Upper lobe of left lung (tissue), 6 donors: ENCODE results near the gene EIF3B. TPM values are rescaled to one million over a fixed set of nuclear protein-coding genes. Genes with fewer than 3 reads are reported as not detected.
"Not testable (repeated sequence)": the region's sequence is repeated elsewhere in the genome, so short reads cannot be mapped to it uniquely, and the experiment has no call there.

Source experiments
- ATAC-seq, 2 donors: fragments of 200-7000 bp; cut with Tn5 transposase; one replicate each; pipeline ENCODE4 v1.9.1; 2022; ENCODE audit warnings: mild to moderate bottlenecking in 2 of 2, moderate library complexity in 2 of 2; ENCODE audit not compliant: low FRiP score in 2 of 2
- DNase-seq, 2 donors: peaks; one replicate each; pipeline ENCODE4 v3.0.0-alpha.2; 2019 to 2020
- H3K27ac ChIP-seq, 4 donors: fragments of 200-600 bp; sonication (generic); one replicate each; pipeline ENCODE4 v1.5.1; 2016 to 2019
- H3K27me3 ChIP-seq, 4 donors: fragments of 200-600 bp; sonication (generic); one replicate each; pipeline ENCODE4 v1.5.1; 2017 to 2019
- H3K36me3 ChIP-seq, 4 donors: fragments of 200-600 bp; sonication (generic); one replicate each; pipeline ENCODE4 v1.5.1; 2016 to 2019
- H3K4me1 ChIP-seq, 4 donors: fragments of 200-600 bp; sonication (generic); one replicate each; pipeline ENCODE4 v1.5.1; 2018 to 2019
- H3K4me3 ChIP-seq, 4 donors: fragments of 200-600 bp; sonication (generic); one replicate each; pipeline ENCODE4 v1.5.1; 2017 to 2019; ENCODE audit warnings: mild to moderate bottlenecking in 2 of 4, moderate library complexity in 1 of 4
- H3K9me3 ChIP-seq, 4 donors: fragments of 200-600 bp; sonication (generic); one replicate each; pipeline ENCODE4 v1.5.1; 2018 to 2019
- EP300 ChIP-seq, 4 donors: sonication (generic); formaldehyde crosslinking; IDR thresholded peaks; one replicate each; pipeline ENCODE4 v1.5.1; 2017; ENCODE audit warnings: antibody characterized with exemption in 4 of 4, control low read depth in 2 of 4
- POLR2A ChIP-seq, 4 donors: fragments of 450-650 bp; IDR thresholded peaks; one replicate each; pipeline ENCODE4 v1.5.1; 2016 to 2017; ENCODE audit warnings: antibody characterized with exemption in 4 of 4, mild to moderate bottlenecking in 2 of 4
- POLR2AphosphoS5 ChIP-seq, 2 donors: sonication (generic); formaldehyde crosslinking; IDR thresholded peaks; one replicate each; pipeline ENCODE4 v1.5.1; 2017; ENCODE audit warnings: antibody characterized with exemption in 2 of 2
- WGBS, 2 donors: methylation state at CpG; one replicate each; pipeline ENCODE4 v1.1.5; 2017 to 2018; 5-methylcytosine and 5-hydroxymethylcytosine counted together
- total RNA-seq, 6 donors: library from RNA; depleted of rRNA in 4 of 6; stranded (reverse); fragments of >200 nt in 4 of 6; gene quantifications; one replicate each; pipeline versions ENCODE4 v1.1.0 to v1.2.1, GENCODE V29; 2016 to 2021
- TF ChIP-seq, protein P1 (sequence below), 6 experiments: fragments of 450-650 bp in 4 of 6; fragments of 200-600 bp in 2 of 6; sonication (generic) in 2 of 6; IDR thresholded peaks; one replicate each; pipeline ENCODE4 v1.5.1; 2016 to 2019; ENCODE audit warnings: antibody characterized with exemption in 6 of 6
- donor health status: DM: no; HTN: no; CAD: no; lungs with moderate emphysema.
- donor health status: DM: no; HTN: yes; CAD: no; lungs with severe emphysema.

EIF3B gene
- total RNA-seq, 6 donors from 2014 or later: 110 to 129 (median 117) TPM

DNA sequence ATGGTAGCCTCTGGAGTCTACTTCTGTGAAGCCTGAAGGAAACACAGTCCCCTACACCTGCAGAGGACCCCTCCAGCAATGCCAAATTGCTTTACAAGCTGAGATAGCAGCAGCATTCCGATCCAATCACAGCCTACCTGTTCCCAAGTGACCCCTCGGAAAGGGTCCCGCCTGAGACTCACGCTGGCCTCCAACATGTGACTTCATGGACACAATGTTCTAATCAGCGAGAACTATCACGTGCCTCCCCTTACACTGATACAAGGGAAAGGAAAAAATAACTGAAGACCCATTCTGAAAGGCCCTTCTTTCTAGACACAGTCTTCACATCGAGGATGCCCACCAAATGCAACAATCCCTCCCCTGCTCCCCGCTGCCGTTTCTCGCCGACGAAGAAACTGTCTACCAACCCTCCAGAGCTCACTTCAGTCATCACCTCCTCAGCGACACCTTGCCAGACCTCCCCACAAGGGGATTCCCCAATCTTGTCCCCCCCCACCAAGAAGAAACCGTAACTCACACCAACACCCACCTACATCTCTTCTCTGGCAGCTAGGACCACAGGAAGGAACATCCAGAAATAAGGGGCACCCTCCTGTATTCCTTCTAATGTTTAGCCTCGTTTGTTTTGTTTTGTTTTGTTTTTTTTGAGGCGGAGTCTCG is 42.2 kb upstream of the EIF3B start:
- DNase-seq (no peak), ATAC-seq (no peak)
- peaks cover 0 to 10% (median 0%) of the 10 kb centered on the region in 4 donors for H3K36me3 ChIP-seq
- WGBS, 2 donors: 89% methylated on average over 17 of the region's 17 CpGs
- no peaks in the 10 kb centered on the region for H3K27me3 ChIP-seq
- no peaks in the 10 kb centered on the region for H3K9me3 ChIP-seq
- no peak for TF ChIP-seq EP300 (IDR thresholded peaks at IDR 0.05)
- TF ChIP-seq, protein P1, sequence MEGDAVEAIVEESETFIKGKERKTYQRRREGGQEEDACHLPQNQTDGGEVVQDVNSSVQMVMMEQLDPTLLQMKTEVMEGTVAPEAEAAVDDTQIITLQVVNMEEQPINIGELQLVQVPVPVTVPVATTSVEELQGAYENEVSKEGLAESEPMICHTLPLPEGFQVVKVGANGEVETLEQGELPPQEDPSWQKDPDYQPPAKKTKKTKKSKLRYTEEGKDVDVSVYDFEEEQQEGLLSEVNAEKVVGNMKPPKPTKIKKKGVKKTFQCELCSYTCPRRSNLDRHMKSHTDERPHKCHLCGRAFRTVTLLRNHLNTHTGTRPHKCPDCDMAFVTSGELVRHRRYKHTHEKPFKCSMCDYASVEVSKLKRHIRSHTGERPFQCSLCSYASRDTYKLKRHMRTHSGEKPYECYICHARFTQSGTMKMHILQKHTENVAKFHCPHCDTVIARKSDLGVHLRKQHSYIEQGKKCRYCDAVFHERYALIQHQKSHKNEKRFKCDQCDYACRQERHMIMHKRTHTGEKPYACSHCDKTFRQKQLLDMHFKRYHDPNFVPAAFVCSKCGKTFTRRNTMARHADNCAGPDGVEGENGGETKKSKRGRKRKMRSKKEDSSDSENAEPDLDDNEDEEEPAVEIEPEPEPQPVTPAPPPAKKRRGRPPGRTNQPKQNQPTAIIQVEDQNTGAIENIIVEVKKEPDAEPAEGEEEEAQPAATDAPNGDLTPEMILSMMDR (IDR thresholded peaks at IDR 0.05): no peak
- TF ChIP-seq POLR2AphosphoS5 (IDR thresholded peaks at IDR 0.05): no peak
- TF ChIP-seq POLR2A (IDR thresholded peaks at IDR 0.05): no peak
- peaks cover 0 to 14% (median 8%) of the 10 kb centered on the region in 4 donors for H3K4me1 ChIP-seq
- no peak overlapping the region for H3K4me3 ChIP-seq
- H3K27ac ChIP-seq: no peak overlapping the region

DNA sequence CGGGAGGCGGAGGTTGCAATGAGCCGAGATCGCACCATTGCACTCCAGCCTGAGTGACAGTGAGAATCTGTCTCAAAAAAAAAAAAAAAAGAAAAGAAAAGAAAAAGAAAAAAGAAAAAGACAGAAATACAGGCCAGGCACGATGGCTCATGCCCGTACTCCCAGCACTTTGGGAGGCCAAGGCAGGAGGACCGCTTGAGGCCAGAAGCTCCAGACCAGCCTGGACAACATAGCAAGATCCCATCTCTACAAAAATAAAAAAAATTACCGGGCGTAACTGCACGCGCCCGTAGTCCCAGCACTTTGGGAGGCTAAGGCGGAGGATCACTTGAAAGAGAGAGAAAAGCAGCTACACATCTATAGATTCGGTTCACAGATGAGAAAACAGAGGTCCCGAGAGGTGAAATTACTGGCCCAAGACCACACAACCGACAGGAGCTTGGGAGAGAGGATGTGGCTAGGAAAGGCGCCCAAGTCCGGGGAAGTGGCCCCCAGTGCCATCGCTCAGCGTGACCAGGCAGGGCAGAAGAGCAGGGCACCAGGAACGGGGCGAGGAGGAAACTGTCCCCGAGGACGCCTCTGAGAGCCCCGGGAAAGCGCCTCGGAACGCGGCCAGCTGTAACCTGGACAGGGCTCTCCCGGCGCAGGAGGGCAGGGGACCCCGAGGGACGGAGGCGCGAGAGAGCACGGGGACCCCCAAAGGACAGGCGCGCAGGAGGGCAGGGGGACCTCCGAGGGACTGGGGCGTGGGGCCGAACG is 41.0 kb upstream of the EIF3B start:
- no peaks in the 10 kb centered on the region for H3K27me3 ChIP-seq
- no peaks in the 10 kb centered on the region for H3K9me3 ChIP-seq
- TF ChIP-seq POLR2AphosphoS5 (IDR thresholded peaks at IDR 0.05): no peak
- TF ChIP-seq EP300 (IDR thresholded peaks at IDR 0.05): no peak
- no peak for TF ChIP-seq POLR2A (IDR thresholded peaks at IDR 0.05)
- TF ChIP-seq, protein P1 (IDR thresholded peaks at IDR 0.05): no peak
- H3K36me3 ChIP-seq: peaks cover 0 to 10% (median 0%) of the 10 kb centered on the region in 4 donors
- ATAC-seq (peak in 1 of 2 donors; percentile 43), DNase-seq (no peak)
- 31 to 36% methylated on average over 31 to 32 of the region's 42 CpGs for WGBS, 2 donors
- H3K4me1 ChIP-seq: peaks cover 0 to 15% (median 10%) of the 10 kb centered on the region in 4 donors
- H3K27ac ChIP-seq: peak overlapping the region; percentile 71 to 88 (median 85)
- peak overlapping the region; percentile 81 to 99 (median 90) for H3K4me3 ChIP-seq

DNA sequence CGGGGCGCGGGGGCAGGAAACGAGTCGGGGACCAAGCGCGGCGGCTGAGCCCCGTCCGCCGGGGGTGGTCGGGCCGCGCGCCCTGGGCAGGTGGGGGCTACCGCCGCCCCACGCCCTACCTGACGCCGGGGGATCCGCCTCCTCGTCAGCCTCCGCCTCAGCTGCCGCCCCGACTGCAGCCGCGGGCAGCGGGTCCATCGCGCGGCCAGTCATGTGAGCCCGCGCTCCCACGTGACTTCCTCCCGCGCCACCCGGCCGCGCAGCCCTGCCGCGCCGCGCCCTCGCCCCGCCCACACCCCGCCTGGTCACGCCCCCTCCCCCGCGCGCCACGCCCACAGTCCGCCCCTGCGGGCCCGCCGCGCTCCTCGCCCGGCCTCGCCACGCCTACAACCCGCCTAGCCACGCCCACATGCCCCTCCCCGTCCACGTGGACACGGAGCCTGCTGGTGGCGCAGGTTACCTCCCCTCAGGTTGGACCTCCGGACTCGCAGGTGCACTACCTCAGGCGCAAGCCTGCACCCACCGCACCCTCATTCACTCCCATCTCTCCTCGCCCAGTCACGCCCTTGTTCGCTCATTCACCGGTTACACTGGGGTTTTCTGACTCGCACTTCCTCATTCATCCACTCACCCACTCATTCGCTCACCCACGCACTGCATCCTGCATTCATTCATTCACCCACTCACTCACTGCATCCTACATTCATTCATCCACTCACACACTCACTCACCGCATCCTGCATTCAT is 40.2 kb upstream of the EIF3B start, which contains the start of gene SNX8:
Gene SNX8 (minus strand): TSS at position 233 of the 747 bp plus-strand sequence. CDS start 20 bp downstream, at position 213.
- Histone ChIP-seq H3K27ac (peak within 1 kb of the TSS; percentile 71 to 88 (median 85)), H3K4me3 (peak within 1 kb of the TSS; percentile 81 to 99 (median 90)), H3K36me3 (peaks cover 0 to 5% (median 0%) of the 10 kb centered on the region in 4 donors), H3K4me1 (peaks cover 0 to 15% (median 10%) of the 10 kb centered on the region in 4 donors), H3K9me3 (no peaks in the 10 kb centered on the region), H3K27me3 (no peaks in the 10 kb centered on the region)
- TF ChIP-seq, protein P1 (IDR thresholded peaks at IDR 0.05): peak in 2 of 6 experiments; percentile 19 to 31
- TF ChIP-seq POLR2AphosphoS5 (IDR thresholded peaks at IDR 0.05): peak in 1 of 2 donors; percentile 71
- TF ChIP-seq EP300 (IDR thresholded peaks at IDR 0.05): no peak
- TF ChIP-seq POLR2A (IDR thresholded peaks at IDR 0.05): peak in 3 of 4 donors; percentile 35 to 84 (median 49)
- ATAC-seq (peak; percentile 98 to 99), DNase-seq (peak; percentile 92 to 99)
- WGBS, 2 donors: 3 to 4% methylated on average over 14 to 17 of the region's 78 CpGs

DNA sequence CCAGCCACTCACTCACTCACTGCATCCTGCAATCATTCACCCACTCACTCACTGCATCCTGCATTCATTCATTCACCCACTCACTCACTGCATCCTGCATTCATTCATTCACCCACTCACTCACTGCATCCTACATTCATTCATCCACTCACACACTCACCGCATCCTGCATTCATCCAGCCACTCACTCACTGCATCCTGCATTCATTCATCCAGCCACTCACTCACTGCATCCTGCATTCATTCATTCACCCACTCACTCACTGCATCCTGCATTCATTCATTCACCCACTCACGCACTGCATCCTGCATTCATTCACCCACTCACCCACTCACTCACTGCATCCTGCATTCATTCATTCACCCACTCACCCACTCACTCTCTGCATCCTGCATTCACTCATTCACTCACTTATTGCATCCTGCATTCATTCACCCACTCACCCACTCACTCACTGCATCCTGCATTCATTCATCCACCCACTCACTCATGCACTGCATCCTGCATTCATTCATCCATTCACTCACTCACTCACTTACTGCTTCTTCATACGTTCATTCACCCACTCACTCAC is 39.6 kb upstream of the EIF3B start:
- not testable (repeated sequence) for H3K9me3 ChIP-seq, DNase-seq, ATAC-seq, H3K36me3 ChIP-seq, H3K27me3 ChIP-seq
- H3K27ac ChIP-seq: peak overlapping the region in 1 of 4 donors; percentile 88
- peak overlapping the region in 3 of 4 donors; percentile 83 to 99 (median 97) for H3K4me3 ChIP-seq
- WGBS, 2 donors: 74 to 76% methylated on average over 3 of the region's 3 CpGs
- H3K4me1 ChIP-seq: peaks cover 0 to 15% (median 10%) of the 10 kb centered on the region in 4 donors
